D721Med (cell line): ENCODE measurements around the gene AKT1S1.

Experiments used
- DNase-seq: peaks from one replicate; pipeline ENCODE4 v3.0.0; 2011; ENCODE audit warnings: low spot score; ENCODE audit not compliant: insufficient read length
- FAIRE-seq: peaks from 2 replicates; lab custom pipeline; 2011; peaks lifted over from hg19 to GRCh38; lab: Jason Lieb, UNC
- TF ChIP-seq, protein P1 (sequence below): IDR thresholded peaks from 2 replicates; pipeline ENCODE4 v1.5.1; 2012; ENCODE audit warnings: mild to moderate bottlenecking, control low read depth; ENCODE audit not compliant: insufficient read depth; ENCODE audit errors: missing control alignments

Gene AKT1S1

DNA sequence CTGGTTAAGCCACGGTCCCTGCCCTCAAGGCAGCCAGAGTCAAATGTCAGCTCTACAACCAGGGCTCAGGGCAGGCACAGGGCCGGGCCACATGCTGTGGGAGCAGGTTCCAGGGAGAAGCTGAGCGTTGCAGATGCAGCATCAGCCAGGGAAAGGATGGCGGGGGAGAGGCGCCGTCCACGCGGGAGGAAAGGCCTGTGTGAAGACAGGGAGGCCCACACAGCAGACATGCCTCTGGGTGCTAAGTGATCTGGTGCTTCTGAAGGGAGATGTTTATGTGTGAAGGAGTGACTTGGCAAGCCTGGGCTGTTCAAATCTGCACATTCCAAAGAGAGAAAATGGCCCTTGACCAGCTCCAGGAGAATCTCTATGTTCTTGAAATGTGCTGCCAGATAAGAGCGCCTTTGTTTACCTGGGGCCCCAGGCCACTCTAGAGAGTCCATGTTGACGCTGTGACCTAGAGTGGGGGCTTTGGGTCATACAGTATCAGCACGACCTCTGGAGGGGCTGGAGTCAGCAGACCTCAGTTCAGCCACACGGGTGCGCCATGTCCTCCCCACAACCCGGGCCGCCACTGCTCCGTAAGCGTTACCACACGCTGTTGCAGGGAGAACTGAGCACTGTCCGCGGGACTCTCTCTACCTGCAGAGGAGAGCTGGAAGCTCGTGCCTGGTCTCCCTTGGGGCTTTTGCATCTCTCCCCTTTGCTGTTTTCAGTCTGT lies 36.0 kb upstream of the AKT1S1 start:
- TF ChIP-seq, protein P1, sequence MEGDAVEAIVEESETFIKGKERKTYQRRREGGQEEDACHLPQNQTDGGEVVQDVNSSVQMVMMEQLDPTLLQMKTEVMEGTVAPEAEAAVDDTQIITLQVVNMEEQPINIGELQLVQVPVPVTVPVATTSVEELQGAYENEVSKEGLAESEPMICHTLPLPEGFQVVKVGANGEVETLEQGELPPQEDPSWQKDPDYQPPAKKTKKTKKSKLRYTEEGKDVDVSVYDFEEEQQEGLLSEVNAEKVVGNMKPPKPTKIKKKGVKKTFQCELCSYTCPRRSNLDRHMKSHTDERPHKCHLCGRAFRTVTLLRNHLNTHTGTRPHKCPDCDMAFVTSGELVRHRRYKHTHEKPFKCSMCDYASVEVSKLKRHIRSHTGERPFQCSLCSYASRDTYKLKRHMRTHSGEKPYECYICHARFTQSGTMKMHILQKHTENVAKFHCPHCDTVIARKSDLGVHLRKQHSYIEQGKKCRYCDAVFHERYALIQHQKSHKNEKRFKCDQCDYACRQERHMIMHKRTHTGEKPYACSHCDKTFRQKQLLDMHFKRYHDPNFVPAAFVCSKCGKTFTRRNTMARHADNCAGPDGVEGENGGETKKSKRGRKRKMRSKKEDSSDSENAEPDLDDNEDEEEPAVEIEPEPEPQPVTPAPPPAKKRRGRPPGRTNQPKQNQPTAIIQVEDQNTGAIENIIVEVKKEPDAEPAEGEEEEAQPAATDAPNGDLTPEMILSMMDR: no peak
- DNase-seq (no peak), FAIRE-seq (no peak)

DNA sequence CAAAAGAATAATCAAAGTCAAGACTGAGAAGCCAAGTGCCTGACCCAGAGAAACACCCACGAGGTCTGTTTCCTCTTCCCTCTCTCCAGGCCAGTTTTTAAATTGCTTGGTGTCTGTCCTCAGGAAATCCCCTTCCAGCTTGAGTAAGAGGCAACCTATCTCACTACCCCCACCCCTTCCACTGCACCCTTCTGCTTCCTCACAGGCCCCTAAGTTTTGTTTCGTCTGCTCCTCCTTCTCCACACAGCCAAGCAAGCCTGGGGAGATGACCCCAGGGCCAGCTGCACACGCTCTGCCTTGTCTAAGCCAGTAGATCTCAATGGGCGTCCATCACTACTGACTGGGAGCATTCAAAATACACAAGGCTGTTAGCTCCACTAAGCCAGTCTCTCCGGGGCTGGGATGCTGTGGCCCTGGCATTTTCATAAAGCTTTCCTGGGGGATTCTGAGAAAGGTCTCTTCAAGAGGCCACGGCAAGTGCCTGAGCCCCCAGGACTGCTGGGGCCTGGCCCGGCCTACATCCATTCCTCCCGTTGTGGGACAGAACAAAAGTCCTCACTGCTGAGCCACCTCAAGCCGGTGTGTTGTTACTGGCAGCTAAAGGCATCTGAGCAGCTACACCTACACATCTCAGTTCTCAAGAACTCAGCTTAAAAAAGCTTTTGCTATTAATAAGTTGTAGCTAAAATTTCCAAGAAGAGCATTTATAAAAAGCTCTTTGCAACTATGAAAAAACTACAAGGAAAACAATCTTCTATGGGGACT lies 34.4 kb upstream of the AKT1S1 start:
- DNase-seq: no peak
- no peak for FAIRE-seq
- TF ChIP-seq, protein P1: no peak

DNA sequence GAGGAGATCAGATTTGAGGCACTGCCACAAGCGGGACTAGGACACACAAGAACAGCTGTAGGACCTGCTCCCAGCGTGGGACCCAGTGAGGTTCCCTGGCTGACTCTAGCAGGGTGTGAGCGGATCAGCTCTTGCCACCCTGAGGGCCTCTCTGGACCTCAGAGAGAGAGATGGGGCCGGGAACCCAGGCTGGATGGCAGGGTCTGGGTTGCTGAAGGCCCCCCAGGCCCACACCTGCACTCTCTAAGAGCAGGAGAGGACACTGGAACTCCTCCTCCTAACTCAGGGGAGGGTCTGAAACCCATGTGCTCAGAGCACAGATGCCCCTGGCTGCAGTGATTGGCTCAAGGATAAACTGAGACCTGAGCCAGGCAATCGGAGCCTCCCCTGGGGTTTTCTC lies 33.0 kb upstream of the AKT1S1 start:
- TF ChIP-seq, protein P1: no peak
- FAIRE-seq (no peak), DNase-seq (no peak)

DNA sequence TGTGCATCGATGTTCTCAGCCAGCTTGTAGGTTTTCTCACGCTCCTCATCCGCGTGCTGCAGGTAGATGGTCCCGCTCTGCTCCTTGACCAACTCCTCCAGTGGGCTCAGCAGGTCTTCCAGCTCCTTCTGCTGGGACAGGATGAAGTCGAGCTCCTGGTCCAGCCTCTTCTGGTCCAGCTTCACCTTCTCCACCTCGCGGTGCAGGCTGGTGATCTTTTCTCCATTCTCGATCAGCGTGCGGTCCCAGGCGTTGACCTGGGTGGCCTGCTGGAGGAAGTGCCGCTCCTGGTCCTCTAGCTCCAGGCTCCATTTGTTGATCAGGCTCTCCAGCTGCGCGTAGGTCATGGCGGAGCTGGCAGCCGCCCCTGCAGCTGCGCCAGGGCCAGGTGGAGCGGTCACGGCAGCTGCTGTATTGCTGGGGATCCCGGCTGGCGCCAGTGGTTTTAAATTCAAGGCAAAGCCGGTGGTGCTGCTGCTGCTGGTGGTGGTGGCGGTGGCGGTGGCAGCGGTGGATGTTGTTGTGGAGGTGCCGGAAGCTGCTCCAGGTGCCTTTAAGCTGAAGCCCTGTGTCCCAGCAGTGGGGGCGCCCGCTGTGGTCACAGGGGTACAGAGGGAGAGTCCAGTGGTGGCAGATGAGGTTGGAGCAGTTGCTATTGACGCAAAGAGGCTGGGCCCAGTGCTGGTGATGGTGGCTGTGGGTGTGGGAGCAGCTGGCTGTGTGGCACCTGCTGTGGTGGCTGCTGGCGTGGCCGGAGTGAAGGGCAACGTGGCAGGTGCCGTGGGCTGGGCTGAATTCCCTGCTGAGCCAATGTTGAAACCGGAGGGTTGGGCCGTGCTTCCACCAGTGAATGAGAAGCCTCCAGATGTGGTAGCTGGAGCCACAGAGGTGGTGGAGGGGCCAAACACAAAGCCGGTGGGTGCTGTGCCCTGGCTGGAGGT lies 31.6 kb upstream of the AKT1S1 start:
- no peak for DNase-seq
- FAIRE-seq: no peak
- TF ChIP-seq, protein P1: no peak

DNA sequence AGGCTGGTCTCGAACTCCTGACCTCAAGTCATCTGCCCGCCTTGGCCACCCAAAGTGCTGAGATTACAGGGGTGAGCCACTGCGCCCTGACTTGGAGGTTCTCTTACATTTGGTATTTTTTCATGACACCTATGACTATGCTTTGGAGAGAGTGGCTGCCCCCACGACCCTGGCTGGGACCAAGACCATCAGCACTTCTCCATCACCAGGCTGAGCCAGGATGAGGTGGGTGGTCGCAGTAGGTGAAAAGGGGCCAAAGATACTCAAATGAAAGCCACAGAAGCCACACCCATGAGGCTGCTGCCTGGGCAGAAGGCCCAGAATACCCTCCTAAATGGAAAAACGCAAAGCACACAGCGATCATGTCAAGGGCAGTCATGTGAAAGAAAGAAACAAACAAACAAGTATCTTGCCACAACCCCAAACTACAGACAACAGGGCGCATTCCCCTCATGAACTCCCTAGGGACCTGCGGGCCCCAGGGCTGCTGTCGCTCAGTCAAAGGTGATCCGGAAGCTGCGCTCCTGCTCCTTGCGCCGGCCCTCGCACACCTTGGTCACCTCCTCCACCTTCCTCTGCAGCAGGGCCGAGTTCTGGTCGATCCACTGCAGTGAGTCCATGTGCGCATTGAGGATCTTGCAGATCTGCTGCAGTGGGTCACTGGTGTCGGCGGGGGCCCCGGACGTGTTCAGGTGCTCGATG lies 30.7 kb upstream of the AKT1S1 start:
- DNase-seq: no peak
- no peak for FAIRE-seq
- TF ChIP-seq, protein P1: no peak

DNA sequence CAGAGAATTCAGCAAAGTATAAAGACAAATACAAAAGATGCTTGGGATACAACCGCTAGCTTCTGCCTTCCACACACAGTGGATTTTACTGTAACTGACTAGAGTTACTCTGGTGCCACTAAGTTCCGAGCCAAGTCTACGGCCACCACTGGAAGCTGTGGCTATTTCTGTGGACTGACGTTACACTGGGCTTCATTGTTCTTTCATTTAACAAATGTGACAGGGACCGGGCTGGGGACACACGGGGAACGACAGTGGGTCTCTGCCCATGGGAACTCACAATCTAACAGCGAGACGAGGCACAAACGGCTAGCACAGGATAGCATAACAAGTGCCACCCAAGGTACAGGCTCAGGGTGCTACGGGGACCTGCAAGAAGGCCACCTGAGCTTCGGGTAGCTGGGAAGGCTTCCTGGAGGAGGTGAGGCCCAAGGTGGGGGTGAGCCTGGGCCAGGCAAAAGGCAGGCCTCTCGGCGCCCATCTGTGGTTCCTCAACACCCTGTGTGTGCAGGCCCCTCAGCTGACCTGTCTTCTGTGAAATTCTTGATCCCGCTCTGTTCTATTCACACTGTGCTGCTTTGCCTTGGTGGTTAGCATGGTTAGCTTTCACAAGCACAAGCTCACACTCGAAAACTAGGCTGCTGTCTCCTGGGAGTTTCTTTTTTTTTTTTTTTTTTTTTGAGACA lies 29.9 kb upstream of the AKT1S1 start:
- DNase-seq: no peak
- FAIRE-seq: no peak
- TF ChIP-seq, protein P1: no peak
